ENCODE results near the gene IMMP2L.

IMMP2L gene

DNA sequence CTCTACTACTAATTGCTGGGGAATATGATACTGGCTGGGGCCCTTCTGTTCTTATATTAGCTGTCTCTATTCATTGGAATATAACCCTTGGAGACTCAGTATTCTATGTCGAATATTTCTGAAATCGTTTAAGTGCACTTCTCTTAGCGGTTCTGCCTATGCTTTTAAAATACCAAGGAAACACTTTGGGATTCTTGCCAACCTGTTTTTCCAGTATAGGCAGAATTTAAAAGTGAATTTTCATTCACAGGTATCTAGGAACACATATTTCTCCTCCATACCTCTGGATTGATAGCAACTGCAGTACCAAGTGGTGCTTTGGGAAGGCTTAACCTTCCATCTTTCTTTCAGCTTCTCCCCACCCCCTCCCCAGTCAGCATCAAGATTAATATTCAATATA, 841.7 kb downstream of the IMMP2L start:
- TF ChIP-seq, protein P1, sequence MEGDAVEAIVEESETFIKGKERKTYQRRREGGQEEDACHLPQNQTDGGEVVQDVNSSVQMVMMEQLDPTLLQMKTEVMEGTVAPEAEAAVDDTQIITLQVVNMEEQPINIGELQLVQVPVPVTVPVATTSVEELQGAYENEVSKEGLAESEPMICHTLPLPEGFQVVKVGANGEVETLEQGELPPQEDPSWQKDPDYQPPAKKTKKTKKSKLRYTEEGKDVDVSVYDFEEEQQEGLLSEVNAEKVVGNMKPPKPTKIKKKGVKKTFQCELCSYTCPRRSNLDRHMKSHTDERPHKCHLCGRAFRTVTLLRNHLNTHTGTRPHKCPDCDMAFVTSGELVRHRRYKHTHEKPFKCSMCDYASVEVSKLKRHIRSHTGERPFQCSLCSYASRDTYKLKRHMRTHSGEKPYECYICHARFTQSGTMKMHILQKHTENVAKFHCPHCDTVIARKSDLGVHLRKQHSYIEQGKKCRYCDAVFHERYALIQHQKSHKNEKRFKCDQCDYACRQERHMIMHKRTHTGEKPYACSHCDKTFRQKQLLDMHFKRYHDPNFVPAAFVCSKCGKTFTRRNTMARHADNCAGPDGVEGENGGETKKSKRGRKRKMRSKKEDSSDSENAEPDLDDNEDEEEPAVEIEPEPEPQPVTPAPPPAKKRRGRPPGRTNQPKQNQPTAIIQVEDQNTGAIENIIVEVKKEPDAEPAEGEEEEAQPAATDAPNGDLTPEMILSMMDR (conservative IDR thresholded peaks at IDR 0.05; ENCODE audit: low read depth, low read length), result no peak
- no peak for DNase-seq (ENCODE audit: low read depth)

GRCh38 chr7:110719741-110720140, 842.6 kb downstream of the IMMP2L start:
- no peak for DNase-seq (ENCODE audit: low read depth)
- H3K4me3 ChIP-seq (ENCODE audit: low read length), result no peak overlapping the region
- TF ChIP-seq, protein P1 (conservative IDR thresholded peaks at IDR 0.05; ENCODE audit: low read depth, low read length), result no peak

More for the DNA sequence above, 841.7 kb downstream of the IMMP2L start:
- H3K4me3 ChIP-seq (ENCODE audit: low read length), result no peak overlapping the region

GRCh38 chr7:110718503-110719205, 843.6 kb downstream of the IMMP2L start:
- no peak for DNase-seq (ENCODE audit: low read depth)
- no peak overlapping the region for H3K4me3 ChIP-seq (ENCODE audit: low read length)
- TF ChIP-seq, protein P1 (conservative IDR thresholded peaks at IDR 0.05; ENCODE audit: low read depth, low read length), result no peak

GRCh38 chr7:110704225-110704624, 858.1 kb downstream of the IMMP2L start:
- TF ChIP-seq, protein P1 (conservative IDR thresholded peaks at IDR 0.05; ENCODE audit: low read depth, low read length), result no peak
- DNase-seq (ENCODE audit: low read depth), result no peak
- H3K4me3 ChIP-seq (ENCODE audit: low read length), result no peak overlapping the region

- no peak overlapping the region for H3K4me3 ChIP-seq (ENCODE audit: low read length)
- no peak for DNase-seq (ENCODE audit: low read depth)
- TF ChIP-seq, protein P1 (conservative IDR thresholded peaks at IDR 0.05; ENCODE audit: low read depth, low read length), result no peak
These were observed 863.7 kb downstream of the IMMP2L start for GRCh38 chr7:110698576-110698975.

GRCh38 chr7:110693344-110693743, 868.9 kb downstream of the IMMP2L start:
- DNase-seq (ENCODE audit: low read depth), result no peak
- no peak overlapping the region for H3K4me3 ChIP-seq (ENCODE audit: low read length)
- TF ChIP-seq, protein P1 (conservative IDR thresholded peaks at IDR 0.05; ENCODE audit: low read depth, low read length), result no peak

DNA sequence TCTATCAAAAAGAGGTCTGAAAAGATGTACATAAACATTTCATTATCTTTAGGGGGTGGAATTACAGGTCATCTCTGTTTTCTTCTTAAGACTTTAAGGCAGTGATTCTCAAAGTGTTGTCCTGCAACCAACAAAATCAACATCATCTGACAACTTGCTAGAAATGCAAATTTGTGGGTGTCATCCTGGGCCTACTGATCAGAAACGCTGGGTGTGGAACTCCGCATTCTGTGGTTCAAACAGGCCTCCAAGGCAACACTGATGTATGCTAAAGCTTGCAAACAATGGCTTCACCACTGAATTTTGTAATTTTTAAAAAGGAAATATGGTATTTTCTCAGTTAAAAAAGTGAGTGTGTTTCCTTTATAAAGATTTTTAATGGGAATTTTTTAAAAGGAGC, 873.4 kb downstream of the IMMP2L start:
- TF ChIP-seq, protein P1 (conservative IDR thresholded peaks at IDR 0.05; ENCODE audit: low read depth, low read length), result no peak
- H3K4me3 ChIP-seq (ENCODE audit: low read length), result no peak overlapping the region
- DNase-seq (ENCODE audit: low read depth), result no peak

Data from retinal pigment epithelial cell (primary cell).